ENCODE measurements around the gene BFAR. TPM values are rescaled to one million over a fixed set of nuclear protein-coding genes. Genes with fewer than 3 reads are reported as not detected.
A peak's percentile ranks its signal among the peaks of the same experiment; 100 is the strongest.
"Not testable (repeated sequence)": the region's sequence is repeated elsewhere in the genome, so short reads cannot be mapped to it uniquely, and the experiment has no call there.

Gene BFAR
- total and polyA plus RNA-seq, 7 experiments from 2014 or later = 36.3 to 82.0 (median 51.0) TPM

DNA sequence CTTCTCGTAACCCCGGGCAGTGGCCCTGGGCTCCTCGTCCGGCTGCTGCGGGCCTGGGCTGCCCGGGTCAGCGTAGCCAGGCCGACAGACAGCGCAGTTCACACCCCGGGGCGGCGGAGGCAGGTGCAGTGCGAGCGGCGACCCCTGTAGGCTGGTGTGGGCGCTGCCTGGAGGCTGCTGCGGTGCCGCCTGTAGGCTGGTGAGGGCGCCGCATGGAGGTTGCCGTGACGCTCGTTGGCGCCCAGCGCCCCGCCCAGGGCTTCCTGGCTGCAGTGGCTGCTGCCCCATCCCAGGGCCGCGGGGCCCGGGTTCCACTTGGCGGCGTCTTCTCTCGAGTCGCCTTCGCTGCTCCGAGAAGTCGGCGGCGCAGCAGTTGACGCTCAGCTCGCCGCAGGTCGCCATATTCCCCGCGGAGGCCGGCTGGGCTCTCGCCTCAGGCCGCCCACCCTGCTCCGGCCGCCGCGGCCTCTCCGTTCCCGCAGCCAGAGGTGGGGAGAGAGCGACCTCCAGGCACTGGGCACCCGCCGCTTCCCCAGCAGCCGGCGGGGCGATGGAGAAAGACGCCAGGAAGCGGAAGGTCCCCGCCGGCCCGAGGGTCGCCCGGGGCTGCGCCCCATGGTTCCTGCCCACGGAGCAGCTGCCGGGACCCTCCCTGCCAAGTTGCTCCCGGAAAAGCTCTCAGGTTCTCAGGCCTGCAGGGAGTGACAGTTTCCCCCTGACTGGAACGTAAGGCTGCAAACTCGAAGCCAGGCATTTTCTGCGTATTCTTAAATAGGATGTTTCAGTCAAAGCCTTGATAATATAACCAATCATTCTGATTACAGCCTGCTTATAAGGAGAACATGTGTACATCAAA, 70.6 kb downstream of the BFAR start, which contains the start of gene NPIPA3:
Gene NPIPA3 (plus strand): TSS at position 256 of the 856 bp plus-strand sequence. CDS start 5,533 bp downstream, outside the sequence.
- POLR2A ChIA-PET; H3K4me3 ChIP-seq (ENCODE audit: low read length); H3K4me3 Mint-ChIP-seq; H3K4me1 Mint-ChIP-seq; H3K9me3 Mint-ChIP-seq; intact Hi-C loops (cut with micrococcal nuclease); H3K27me3 Mint-ChIP-seq; H3K36me3 ChIP-seq (ENCODE audit: control insufficient read depth in 2 of 3, insufficient read depth in 3 of 3, low read length in 3 of 3); H3K36me3 Mint-ChIP-seq; H3K9me3 ChIP-seq (ENCODE audit: control insufficient read depth in 2 of 3, low read length in 3 of 3); CTCF ChIA-PET; H3K27ac ChIP-seq (ENCODE audit: low read depth, low read length); H3K27me3 ChIP-seq (ENCODE audit: control insufficient read depth in 2 of 2, insufficient read depth in 2 of 2, low read length in 2 of 2); DNase-seq; H3K4me1 ChIP-seq (ENCODE audit: control insufficient read depth in 2 of 2, insufficient read depth in 2 of 2, low read length in 2 of 2); H3K27ac Mint-ChIP-seq: not testable (repeated sequence)
- peak; percentile 100 for ATAC-seq

Other genes starting within 250 kb of the BFAR start
- gene PARN, start 2.7 kb upstream of the BFAR start, total RNA-seq = 10 to 100 TPM; 41.6 to 50.0 (median 46.9) TPM
- 10 to 100 TPM; 44.7 to 51.4 TPM for gene PARN, start 2.7 kb upstream of the BFAR start, polyA plus RNA-seq
- not detected for gene PLA2G10, start 61.4 kb downstream of the BFAR start, total RNA-seq
- not detected for gene PLA2G10, start 61.4 kb downstream of the BFAR start, polyA plus RNA-seq
- gene NPIPA3, start 70.5 kb downstream of the BFAR start, total RNA-seq = 1 to 10 TPM in 4 of 5 experiments, under 1 TPM in 1; 0.34 to 6.9 (median 3.1) TPM
- gene NPIPA3, start 70.5 kb downstream of the BFAR start, polyA plus RNA-seq = not detected
- 10 to 100 TPM in 1 of 5 experiments, 1 to 10 TPM in 4; 4.3 to 12.4 (median 9.0) TPM for gene NPIPA2, start 109.6 kb downstream of the BFAR start, total RNA-seq
- not detected for gene NPIPA2, start 109.6 kb downstream of the BFAR start, polyA plus RNA-seq
- 10 to 100 TPM; 31.8 to 52.6 (median 35.0) TPM for gene NOMO1, start 200.8 kb downstream of the BFAR start, total RNA-seq
- gene NOMO1, start 200.8 kb downstream of the BFAR start, polyA plus RNA-seq = 10 to 100 TPM; 23.3 to 38.3 TPM